NCI-H226 (cell line): Measurements from ENCODE around the gene ELANE.
"Not testable (repeated sequence)": the region's sequence is repeated elsewhere in the genome, so short reads cannot be mapped to it uniquely, and the experiment has no call there.

Experiments
- DNase-seq: peaks from one replicate; pipeline ENCODE4 v3.0.0-alpha.2; 2015

The ELANE gene

GRCh38 chr19:881385-882071 is 29.4 kb downstream of the ELANE start:
- DNase-seq, result no peak

GRCh38 chr19:882871-883497 is 30.9 kb downstream of the ELANE start:
- no peak for DNase-seq

- DNase-seq, result no peak
These were observed 31.6 kb downstream of the ELANE start for GRCh38 chr19:883661-884211.

- DNase-seq, result no peak
These were observed 32.5 kb downstream of the ELANE start for GRCh38 chr19:884420-885211.

- DNase-seq, result no peak
These were observed 33.6 kb downstream of the ELANE start for GRCh38 chr19:885536-886224.

- DNase-seq, result no peak
These were observed 35.0 kb downstream of the ELANE start for GRCh38 chr19:887072-887471.

- no peak for DNase-seq
These were observed 35.5 kb downstream of the ELANE start for GRCh38 chr19:887599-887998.

GRCh38 chr19:888581-889385 is 36.7 kb downstream of the ELANE start:
- DNase-seq, result no peak

- no peak for DNase-seq
These were observed 37.7 kb downstream of the ELANE start for GRCh38 chr19:889662-890295.

GRCh38 chr19:890831-891230 is 38.7 kb downstream of the ELANE start:
- no peak for DNase-seq

- DNase-seq, result not testable (repeated sequence)
These were observed 39.5 kb downstream of the ELANE start for GRCh38 chr19:891421-892200.

GRCh38 chr19:892243-892893 is 40.3 kb downstream of the ELANE start:
- DNase-seq, result no peak

- peak; percentile 75 for DNase-seq
These were observed 41.0 kb downstream of the ELANE start, which contains the start of the genes MED16 and RNU6-9 for GRCh38 chr19:892894-893689. MED16 (minus strand) TSS chr19:893187; CDS start chr19:891131, 2,056 bp downstream. RNU6-9 (plus strand) TSS chr19:893484.

- no peak for DNase-seq
These were observed 44.3 kb downstream of the ELANE start for GRCh38 chr19:896434-896833.

GRCh38 chr19:896999-897398 is 44.9 kb downstream of the ELANE start:
- no peak for DNase-seq

GRCh38 chr19:897442-898039 is 45.4 kb downstream of the ELANE start:
- no peak for DNase-seq

- no peak for DNase-seq
These were observed 46.6 kb downstream of the ELANE start for GRCh38 chr19:898663-899062.

- no peak for DNase-seq
These were observed 47.4 kb downstream of the ELANE start for GRCh38 chr19:899336-900042.
